Body of pancreas (tissue), 4 donors: Measurements from ENCODE around the gene PSORS1C1. TPM values are rescaled to one million over a fixed set of nuclear protein-coding genes. Genes with fewer than 3 reads are reported as not detected.

Experiments used
- ATAC-seq: fragments of 150-250 bp; one replicate; pipeline ENCODE4 v1.9.1; 2016
- DNase-seq, 4 donors: peaks; one replicate each; pipeline ENCODE4 v3.0.0-alpha.2; 2019
- H3K27ac ChIP-seq, 4 donors: fragments of 200-600 bp; sonication (generic); 1 replicate in 3 of 4; 2 replicates in 1 of 4; pipeline versions ENCODE4 v1.5.1 to v1.6.1; 2016 to 2019; ENCODE audit warnings: mild to moderate bottlenecking in 1 of 4, mixed read lengths in 1 of 4, moderate library complexity in 1 of 4
- H3K27me3 ChIP-seq, 2 donors: fragments of 200-600 bp; sonication (generic); one replicate each; pipeline ENCODE4 v1.6.0; 2016; ENCODE audit warnings: mild to moderate bottlenecking in 1 of 2
- H3K36me3 ChIP-seq, 2 donors: fragments of 200-600 bp; sonication (generic); replicated peaks in 1 of 2; 2 replicates each; pipeline ENCODE4 v1.5.1; 2016; ENCODE audit warnings: low read depth in 2 of 2; ENCODE audit not compliant: insufficient read depth in 1 of 2
- H3K4me1 ChIP-seq: fragments of 200-600 bp; sonication (generic); one replicate; pipeline ENCODE4 v1.6.0; 2016
- H3K4me3 ChIP-seq, 2 donors: fragments of 200-600 bp; sonication (generic); 1 replicate in 1 of 2; 2 replicates in 1 of 2; pipeline ENCODE4 v1.5.1; 2016 to 2019
- H3K9me3 ChIP-seq, 3 donors: fragments of 200-600 bp; sonication (generic); 1 replicate in 2 of 3; 2 replicates in 1 of 3; pipeline ENCODE4 v1.5.1; 2016
- CTCF ChIP-seq, 7 experiments: fragments of 450-650 bp in 4 of 7; fragments of 200-600 bp in 3 of 7; sonication (generic) in 3 of 7; IDR thresholded peaks; one replicate each; pipeline ENCODE4 v1.5.1; 2016 to 2019; ENCODE audit warnings: antibody characterized with exemption in 7 of 7
- POLR2A ChIP-seq, 3 donors: fragments of 450-650 bp; IDR thresholded peaks; one replicate each; pipeline ENCODE4 v1.6.1; 2016; ENCODE audit warnings: antibody characterized with exemption in 3 of 3, mild to moderate bottlenecking in 2 of 3
- whole genome bisulfite sequencing, 2 donors: methylation state at CpG; one replicate each; pipeline ENCODE4 v1.1.5; 2017; 5-methylcytosine and 5-hydroxymethylcytosine counted together
- intact Hi-C: fragments of 100-400 bp; cut with DNase I; formaldehyde crosslinking; loops from one replicate; pipeline ENCODE4 v1.15.1; 2023
- total RNA-seq, 2 donors: library from RNA; depleted of rRNA; stranded (reverse); fragments of >200 nt; gene quantifications; one replicate each; pipeline ENCODE4 v1.1.0, GENCODE V29; 2016

The PSORS1C1 gene
- total RNA-seq, 2 donors from 2014 or later: 1.6 to 3.4 TPM

GRCh38 chr6:31112478-31112877 is 2.1 kb upstream of the PSORS1C1 start, which contains the start of gene C6orf15:
Gene C6orf15, minus strand, starts transcription at chr6:31112575. Its CDS starts 20 bp downstream, at chr6:31112555.
- H3K27ac ChIP-seq: no peak within 1 kb of the TSS
- 74 to 78% methylated on average over 4 to 5 of the region's 5 CpGs for WGBS, 2 donors
- no peaks in the 10 kb centered on the region for H3K36me3 ChIP-seq
- no peak for ATAC-seq
- DNase-seq: no peak
- intact Hi-C loops: no loop called here
- no peak within 1 kb of the TSS for H3K4me3 ChIP-seq
- H3K27me3 ChIP-seq: no peaks in the 10 kb centered on the region
- H3K4me1 ChIP-seq: peaks cover 4% of the 10 kb centered on the region
- H3K9me3 ChIP-seq: no peaks in the 10 kb centered on the region
- TF ChIP-seq POLR2A (IDR thresholded peaks at IDR 0.05) (no peak), CTCF (IDR thresholded peaks at IDR 0.05) (no peak)

GRCh38 chr6:31113861-31114540 is 599 bp upstream of the PSORS1C1 start:
- Histone ChIP-seq H3K4me3 (no peak overlapping the region), H3K9me3 (no peaks in the 10 kb centered on the region), H3K36me3 (no peaks in the 10 kb centered on the region), H3K27me3 (no peaks in the 10 kb centered on the region), H3K4me1 (peaks cover 4% of the 10 kb centered on the region), H3K27ac (peak overlapping the region in 1 of 4 donors; percentile 39)
- peak; percentile 4 for ATAC-seq
- intact Hi-C loops: no loop called here
- 79 to 83% methylated on average over 5 to 7 of the region's 7 CpGs for WGBS, 2 donors
- no peak for TF ChIP-seq CTCF (IDR thresholded peaks at IDR 0.05)
- DNase-seq: no peak

GRCh38 chr6:31114970-31115849 is 610 bp downstream of the PSORS1C1 start:
- no peak overlapping the region for H3K4me3 ChIP-seq
- H3K4me1 ChIP-seq: peaks cover 4% of the 10 kb centered on the region
- WGBS, 2 donors: 63 to 76% methylated on average over 9 of the region's 9 CpGs
- no peaks in the 10 kb centered on the region for H3K9me3 ChIP-seq
- intact Hi-C loops: no loop called here
- peak overlapping the region in 2 of 4 donors; percentile 39 to 55 for H3K27ac ChIP-seq
- TF ChIP-seq POLR2A (IDR thresholded peaks at IDR 0.05) (no peak), CTCF (IDR thresholded peaks at IDR 0.05) (peak in 1 of 7 experiments; percentile 5)
- no peaks in the 10 kb centered on the region for H3K27me3 ChIP-seq
- DNase-seq (no peak), ATAC-seq (no peak)
- H3K36me3 ChIP-seq: no peaks in the 10 kb centered on the region

DNA sequence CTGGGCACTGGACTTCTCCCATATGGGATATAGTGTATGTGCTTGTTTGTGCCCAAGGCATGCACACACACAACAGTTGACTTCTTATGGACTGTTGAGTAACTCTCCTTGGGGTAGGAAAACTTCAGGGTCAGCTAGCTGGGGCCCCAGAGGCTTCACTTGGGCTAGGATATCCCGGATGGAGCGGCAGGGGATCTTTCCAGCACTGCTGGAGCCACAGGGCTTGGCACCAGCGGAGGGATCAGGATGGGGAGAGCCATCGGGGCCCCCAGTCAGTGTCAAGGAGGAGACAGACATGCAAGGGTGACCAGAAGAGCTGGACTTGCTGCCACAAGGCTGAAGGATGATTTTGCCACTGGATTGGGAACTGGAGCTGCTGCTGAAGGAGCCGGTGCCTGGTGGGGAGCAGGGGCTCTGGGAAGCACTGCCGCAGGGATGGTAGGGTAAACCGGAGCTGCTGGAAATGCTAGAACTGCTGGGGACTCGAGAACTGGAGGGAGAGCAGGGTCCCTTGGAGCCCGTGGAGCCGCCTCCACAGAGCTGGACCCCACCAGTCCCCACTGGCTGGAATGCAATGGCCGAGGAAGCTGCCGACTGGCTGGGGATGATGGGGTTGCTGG is 1.5 kb downstream of the PSORS1C1 start:
- no peak overlapping the region for H3K27ac ChIP-seq
- intact Hi-C loops: no loop called here
- peaks cover 4% of the 10 kb centered on the region for H3K4me1 ChIP-seq
- no peaks in the 10 kb centered on the region for H3K27me3 ChIP-seq
- H3K4me3 ChIP-seq: no peak overlapping the region
- no peak for DNase-seq
- H3K36me3 ChIP-seq: no peaks in the 10 kb centered on the region
- no peak for ATAC-seq
- TF ChIP-seq CTCF (IDR thresholded peaks at IDR 0.05) (no peak), POLR2A (IDR thresholded peaks at IDR 0.05) (no peak)
- 75 to 86% methylated on average over 8 to 10 of the region's 12 CpGs for WGBS, 2 donors
- no peaks in the 10 kb centered on the region for H3K9me3 ChIP-seq
